Measurements from ENCODE around the gene SNRPA.

DNA sequence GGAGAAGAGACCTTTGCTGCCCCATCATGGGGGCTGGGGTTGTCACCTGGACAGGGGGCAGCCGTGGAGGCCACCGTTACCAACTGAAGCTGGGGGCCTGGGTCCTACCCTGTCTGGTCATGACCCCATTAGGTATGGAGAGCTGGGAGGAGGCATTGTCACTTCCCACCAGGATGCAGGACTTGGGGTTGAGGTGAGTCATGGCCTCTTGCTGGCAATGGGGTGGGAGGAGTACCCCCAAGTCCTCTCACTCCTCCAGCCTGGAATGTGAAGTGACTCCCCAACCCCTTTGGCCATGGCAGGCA, 57.0 kb downstream of the SNRPA start:
- no peak for TF ChIP-seq CTCF (IDR thresholded peaks at IDR 0.05)
- no peak for TF ChIP-seq POLR2A (IDR thresholded peaks at IDR 0.05)

All from body of pancreas (tissue), 4 donors.